BJ (cell line): ENCODE results near the gene MAP2. TPM values are rescaled to one million over a fixed set of nuclear protein-coding genes. Genes with fewer than 3 reads are reported as not detected.
A peak's percentile ranks its signal among the peaks of the same experiment; 100 is the strongest.

Experiments
- CTCF ChIA-PET: fragments of 350-600 bp; formaldehyde crosslinking; extraction: SDS; loops from one replicate; lab custom pipeline; 2021; ENCODE audit warnings: antibody characterized with exemption, inconsistent platforms; lab: Yijun Ruan, JAX
- POLR2A ChIA-PET: fragments of 300-600 bp; sonication (Branson Sonifier 250); formaldehyde crosslinking; extraction: SDS; loops from one replicate; lab custom pipeline; 2021; ENCODE audit warnings: antibody characterized with exemption; lab: Charles Lee
- DNase-seq: peaks from one replicate; pipeline ENCODE4 v3.0.0-alpha.2; 2011; ENCODE audit warnings: low read depth
- H3K27me3 ChIP-seq: 2 replicates; pipeline ENCODE4 v1.6.0; 2011; ENCODE audit warnings: low read length; ENCODE audit not compliant: control insufficient read depth, insufficient read depth
- H3K36me3 ChIP-seq: 2 replicates; pipeline ENCODE4 v1.5.1; 2011; ENCODE audit warnings: low read length; ENCODE audit not compliant: control insufficient read depth, insufficient read depth
- H3K4me3 ChIP-seq: 2 replicates; pipeline ENCODE4 v1.5.1; 2011; ENCODE audit warnings: low read depth, mild to moderate bottlenecking, control low read depth, low read length
- CTCF ChIP-seq: IDR thresholded peaks from 2 replicates; pipeline ENCODE4 v1.5.1; 2011; ENCODE audit warnings: low read depth, mild to moderate bottlenecking, control low read depth, inconsistent platforms, low read length, moderate library complexity; ENCODE audit not compliant: insufficient read depth
- polyA minus RNA-seq: library from RNA; depleted of rRNA, polyadenylated mRNA; stranded (reverse); fragments of >200 nt; gene quantifications from 2 replicates; pipeline ENCODE4 v1.2.3, GENCODE V29; 2011; rRNA and poly(A)+ RNA removed
- polyA plus RNA-seq: library from polyadenylated mRNA; depleted of rRNA; stranded (reverse); fragments of >200 nt; gene quantifications from 2 replicates; pipeline ENCODE4 v1.2.3, GENCODE V29; 2011; rRNA removed

The MAP2 gene, protein sequence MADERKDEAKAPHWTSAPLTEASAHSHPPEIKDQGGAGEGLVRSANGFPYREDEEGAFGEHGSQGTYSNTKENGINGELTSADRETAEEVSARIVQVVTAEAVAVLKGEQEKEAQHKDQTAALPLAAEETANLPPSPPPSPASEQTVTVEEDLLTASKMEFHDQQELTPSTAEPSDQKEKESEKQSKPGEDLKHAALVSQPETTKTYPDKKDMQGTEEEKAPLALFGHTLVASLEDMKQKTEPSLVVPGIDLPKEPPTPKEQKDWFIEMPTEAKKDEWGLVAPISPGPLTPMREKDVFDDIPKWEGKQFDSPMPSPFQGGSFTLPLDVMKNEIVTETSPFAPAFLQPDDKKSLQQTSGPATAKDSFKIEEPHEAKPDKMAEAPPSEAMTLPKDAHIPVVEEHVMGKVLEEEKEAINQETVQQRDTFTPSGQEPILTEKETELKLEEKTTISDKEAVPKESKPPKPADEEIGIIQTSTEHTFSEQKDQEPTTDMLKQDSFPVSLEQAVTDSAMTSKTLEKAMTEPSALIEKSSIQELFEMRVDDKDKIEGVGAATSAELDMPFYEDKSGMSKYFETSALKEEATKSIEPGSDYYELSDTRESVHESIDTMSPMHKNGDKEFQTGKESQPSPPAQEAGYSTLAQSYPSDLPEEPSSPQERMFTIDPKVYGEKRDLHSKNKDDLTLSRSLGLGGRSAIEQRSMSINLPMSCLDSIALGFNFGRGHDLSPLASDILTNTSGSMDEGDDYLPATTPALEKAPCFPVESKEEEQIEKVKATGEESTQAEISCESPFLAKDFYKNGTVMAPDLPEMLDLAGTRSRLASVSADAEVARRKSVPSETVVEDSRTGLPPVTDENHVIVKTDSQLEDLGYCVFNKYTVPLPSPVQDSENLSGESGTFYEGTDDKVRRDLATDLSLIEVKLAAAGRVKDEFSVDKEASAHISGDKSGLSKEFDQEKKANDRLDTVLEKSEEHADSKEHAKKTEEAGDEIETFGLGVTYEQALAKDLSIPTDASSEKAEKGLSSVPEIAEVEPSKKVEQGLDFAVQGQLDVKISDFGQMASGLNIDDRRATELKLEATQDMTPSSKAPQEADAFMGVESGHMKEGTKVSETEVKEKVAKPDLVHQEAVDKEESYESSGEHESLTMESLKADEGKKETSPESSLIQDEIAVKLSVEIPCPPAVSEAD (N-terminal part only)
- polyA plus RNA-seq = 3.5 and 3.7 TPM in 2 replicates
- polyA minus RNA-seq = 7.3 and 10.5 TPM in 2 replicates

DNA sequence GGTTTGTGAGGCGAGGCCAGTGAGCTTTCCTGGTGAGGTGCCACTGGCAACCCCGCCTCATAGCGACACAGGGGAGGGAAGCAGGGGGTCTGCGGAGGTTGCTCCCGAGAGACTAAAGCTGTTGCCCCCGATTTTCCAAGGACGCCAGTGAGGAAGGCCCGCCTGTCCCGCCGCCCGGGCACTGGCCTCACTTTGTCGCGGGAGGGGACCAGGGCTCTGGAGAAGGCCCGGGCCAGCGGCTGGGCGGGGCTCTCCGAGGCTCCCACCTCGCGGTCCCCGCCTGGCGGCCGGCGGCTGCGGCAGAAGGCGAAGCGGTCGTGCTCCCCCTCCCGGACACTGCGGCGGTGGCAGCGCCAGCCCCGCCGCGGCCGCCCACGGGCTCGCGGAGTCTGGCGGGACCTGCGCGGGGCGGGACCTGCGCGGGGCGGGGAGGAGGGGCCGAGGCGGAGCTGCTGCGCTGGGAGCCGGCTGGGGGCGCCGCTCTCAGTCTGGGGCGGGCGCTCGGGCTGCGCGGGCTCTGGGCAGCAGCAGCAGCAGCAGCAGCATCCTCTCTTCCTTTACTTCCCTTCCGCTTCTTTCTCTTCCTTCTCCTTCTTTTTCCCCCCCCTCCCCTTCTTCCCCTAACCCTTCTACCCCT, at the start of gene MAP2:
TSS of gene MAP2 (plus strand) at position 486 of the 637 bp plus-strand sequence. CDS start 229,124 bp downstream, outside the sequence.
- POLR2A ChIA-PET = interaction anchor here (0.6 kb wide), 1 partner anchor 132 kb away, joined by 3 read pairs; no protein-coding TSS in a partner anchor
- peak; percentile 49 for TF ChIP-seq CTCF

DNA sequence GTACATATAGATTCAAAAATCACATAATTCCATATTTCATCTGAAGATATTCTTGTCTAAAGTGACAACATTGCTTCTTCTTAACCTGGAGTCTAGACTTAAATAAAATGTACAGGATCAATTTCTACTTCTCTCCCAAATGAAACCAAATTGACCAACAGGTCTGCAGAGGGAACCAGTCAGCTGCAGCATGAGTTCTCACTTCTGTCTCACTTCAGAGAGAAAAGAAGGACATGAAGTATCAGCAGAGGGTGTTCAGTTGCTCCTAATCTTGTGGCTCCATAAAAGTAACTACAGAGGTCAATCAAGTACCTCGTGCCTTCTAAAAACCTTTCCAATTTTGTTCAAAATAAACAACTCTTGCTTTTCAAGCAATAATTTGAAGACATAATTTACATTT, 47.2 kb upstream of the MAP2 start:
- Histone ChIP-seq H3K4me3 (no peak overlapping the region), H3K27me3 (no peaks in the 10 kb centered on the region), H3K36me3 (no peaks in the 10 kb centered on the region)
- TF ChIP-seq CTCF = no peak
- POLR2A ChIA-PET = no interaction called here
- CTCF ChIA-PET = no interaction called here
- DNase-seq = no peak

More for the DNA sequence above, at the start of gene MAP2:
- CTCF ChIA-PET = interaction anchor here (0.6 to 6.3 kb wide), 34 partner anchors 9 to 166 kb away, joined by 3 to 108 read pairs (median 4); no protein-coding TSS in a partner anchor
- peak; percentile 23 for DNase-seq
- H3K36me3 ChIP-seq = no peaks in the 10 kb centered on the region
- no peaks in the 10 kb centered on the region; the same call in 1 of the 2 replicates for H3K27me3 ChIP-seq
- H3K4me3 ChIP-seq = peak within 1 kb of the TSS; percentile 74

DNA sequence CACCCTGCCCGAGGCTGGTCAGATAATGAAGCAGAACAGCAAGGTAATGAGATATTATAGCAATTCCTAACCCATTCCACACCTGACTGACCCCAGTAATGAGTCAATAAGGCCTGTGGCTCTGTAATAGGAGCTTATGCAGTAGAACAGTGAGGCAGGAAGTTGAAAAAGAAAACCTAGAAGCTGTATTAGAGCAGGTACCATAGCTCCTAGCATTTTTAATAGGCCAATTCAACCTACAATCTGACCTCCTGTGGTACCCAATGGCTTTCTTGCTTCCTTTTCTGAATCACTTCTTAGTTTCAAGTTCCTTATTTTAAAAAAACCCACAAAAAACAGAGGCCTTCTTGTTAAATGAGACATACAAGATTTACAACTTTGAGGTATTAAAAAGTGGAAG, 43.6 kb upstream of the MAP2 start:
- ChIA-PET CTCF (interaction anchor here (2.3 kb wide), 1 partner anchor 46 kb away, joined by 7 read pairs; no protein-coding TSS in a partner anchor), POLR2A (no interaction called here)
- Histone ChIP-seq H3K36me3 (no peaks in the 10 kb centered on the region), H3K4me3 (no peak overlapping the region), H3K27me3 (no peaks in the 10 kb centered on the region)
- no peak for TF ChIP-seq CTCF
- no peak for DNase-seq

GRCh38 chr2:209381091-209381490, 42.8 kb upstream of the MAP2 start:
- Histone ChIP-seq H3K36me3 (no peaks in the 10 kb centered on the region), H3K4me3 (no peak overlapping the region), H3K27me3 (no peaks in the 10 kb centered on the region)
- no peak for DNase-seq
- POLR2A ChIA-PET = no interaction called here
- CTCF ChIA-PET = no interaction called here
- TF ChIP-seq CTCF = no peak
